HG02885 (cell line): ENCODE results near the gene NPM1.
"Not testable (repeated sequence)": the region's sequence is repeated elsewhere in the genome, so short reads cannot be mapped to it uniquely, and the experiment has no call there.

Experiments
- ATAC-seq: cut with Tn5 transposase; IDR thresholded peaks from one replicate; pipeline ENCODE4 v1.9.1; 2021; ENCODE audit warnings: mild to moderate bottlenecking; ENCODE audit not compliant: unreplicated experiment, poor library complexity

The NPM1 gene

GRCh38 chr5:171409164-171410136 is 21.8 kb downstream of the NPM1 start:
- ATAC-seq, result no peak

- ATAC-seq, result no peak
Measured at GRCh38 chr5:171410181-171410580, 22.5 kb downstream of the NPM1 start.

- no peak for ATAC-seq
Measured at GRCh38 chr5:171412186-171412585, 24.5 kb downstream of the NPM1 start.

DNA sequence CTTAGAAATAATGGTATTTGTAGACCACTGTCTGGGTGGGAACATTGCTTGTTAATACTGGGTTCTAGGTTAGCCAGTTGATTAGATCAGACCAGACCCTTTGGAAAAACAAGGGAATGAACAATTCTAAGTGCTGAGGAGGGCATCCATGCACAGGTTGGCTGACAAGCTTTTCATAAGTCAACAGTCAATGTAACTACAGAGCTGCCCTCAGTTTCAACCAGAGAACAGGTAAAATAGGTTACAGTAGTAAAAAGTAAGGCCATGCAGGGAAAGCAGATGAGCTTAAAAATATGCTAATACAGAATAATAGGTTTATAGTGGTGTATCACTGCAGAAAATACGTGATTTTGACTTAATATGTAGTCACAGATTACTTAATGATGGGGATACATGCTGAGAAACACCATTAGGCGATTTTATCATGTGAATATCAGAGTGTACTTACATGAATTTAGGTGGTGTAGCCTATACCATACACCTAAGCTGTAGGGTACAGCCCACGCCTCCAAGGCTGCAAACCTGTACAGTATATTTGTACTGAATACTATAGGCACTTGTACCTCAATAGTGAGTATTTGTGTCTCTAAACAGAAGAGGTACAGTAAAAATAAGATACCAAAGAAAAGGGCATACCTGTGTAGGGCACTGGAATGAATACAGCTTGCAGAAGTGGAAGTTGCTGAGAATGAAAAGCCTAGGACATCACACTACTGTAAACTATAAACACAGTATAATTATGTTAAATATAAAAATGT is 25.7 kb downstream of the NPM1 start:
- ATAC-seq, result no peak

- ATAC-seq, result not testable (repeated sequence)
Measured at GRCh38 chr5:171413993-171414392, 26.3 kb downstream of the NPM1 start.

DNA sequence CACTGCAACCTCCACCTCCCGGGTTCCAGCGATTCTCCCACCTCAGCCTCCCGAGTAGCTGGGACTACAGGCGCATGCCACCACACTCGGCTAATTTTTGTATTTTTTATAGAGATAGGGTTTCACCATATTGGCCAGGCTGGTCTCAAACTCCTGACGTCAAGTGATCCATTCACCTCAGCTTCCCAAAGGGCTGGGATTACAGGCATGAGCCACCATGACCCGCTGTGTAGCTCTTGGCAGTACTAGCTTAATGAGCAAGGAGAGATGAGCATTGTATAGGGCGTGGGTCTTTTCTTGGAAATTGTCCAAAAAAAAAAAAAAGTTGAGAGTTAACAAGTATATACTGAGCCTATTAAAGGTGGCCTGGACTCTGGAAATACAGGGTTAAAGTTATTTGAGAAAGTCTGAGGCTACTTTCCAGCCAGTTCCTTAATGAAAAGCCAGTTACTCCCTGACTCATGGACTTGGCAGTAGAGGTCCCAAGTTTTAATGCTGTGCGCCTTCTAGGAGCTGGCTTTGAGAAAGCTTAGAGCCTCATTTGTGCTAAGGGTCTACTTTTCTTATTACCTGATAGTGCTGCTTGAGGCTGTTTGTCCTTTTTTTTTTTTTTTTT is 27.6 kb downstream of the NPM1 start:
- ATAC-seq, result no peak

- ATAC-seq, result no peak
Measured at GRCh38 chr5:171416160-171417049, 28.8 kb downstream of the NPM1 start.

- peak; percentile 71 for ATAC-seq
Measured at GRCh38 chr5:171418316-171418981, 30.8 kb downstream of the NPM1 start.

GRCh38 chr5:171418982-171419687 is 31.5 kb downstream of the NPM1 start, which contains the start of gene FGF18:
FGF18 (plus strand) TSS chr5:171419647; CDS start chr5:171420200, 553 bp downstream.
- peak; percentile 57 for ATAC-seq

- peak; percentile 30 for ATAC-seq
Measured at GRCh38 chr5:171419688-171420430, 32.2 kb downstream of the NPM1 start.

DNA sequence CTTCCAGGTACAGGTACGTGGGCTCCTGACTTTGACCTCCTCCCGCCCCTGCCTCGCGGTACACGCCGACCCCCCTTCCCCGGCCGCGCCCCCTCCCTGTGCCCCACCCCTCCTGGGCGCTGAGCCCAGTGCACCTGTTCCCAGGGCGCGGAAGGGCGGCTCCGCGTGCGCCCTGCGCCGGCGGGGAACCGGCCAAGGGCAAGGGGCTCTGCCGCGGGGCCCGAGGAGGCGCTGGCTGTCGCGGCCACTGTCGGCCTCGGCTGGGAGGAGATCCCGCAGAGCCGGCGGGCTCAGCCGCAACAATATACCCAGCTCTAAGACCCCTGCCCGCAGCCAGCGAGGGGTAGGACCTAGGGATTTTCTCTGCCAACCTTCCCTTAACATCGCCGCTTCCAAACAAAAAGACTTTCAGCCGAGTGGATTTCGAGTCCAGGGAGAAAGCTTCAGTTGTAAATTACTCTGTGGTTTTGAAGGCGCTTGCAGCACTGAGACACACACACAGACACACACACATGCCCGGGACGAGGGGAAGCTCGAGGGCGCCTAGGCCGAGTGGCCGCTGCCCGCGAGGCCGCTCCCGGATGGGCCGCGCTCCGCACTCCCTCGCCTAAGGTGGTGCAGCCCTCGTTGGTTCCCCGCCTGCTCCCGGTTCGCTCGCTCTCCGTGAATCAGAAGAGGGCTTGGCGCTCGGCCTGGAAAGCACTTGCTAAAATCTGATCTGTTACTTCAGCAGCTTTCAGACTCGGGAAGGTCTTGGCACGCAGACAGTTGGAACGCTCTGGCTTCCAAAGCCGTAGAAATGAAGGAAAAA is 33.0 kb downstream of the NPM1 start:
- no peak for ATAC-seq

DNA sequence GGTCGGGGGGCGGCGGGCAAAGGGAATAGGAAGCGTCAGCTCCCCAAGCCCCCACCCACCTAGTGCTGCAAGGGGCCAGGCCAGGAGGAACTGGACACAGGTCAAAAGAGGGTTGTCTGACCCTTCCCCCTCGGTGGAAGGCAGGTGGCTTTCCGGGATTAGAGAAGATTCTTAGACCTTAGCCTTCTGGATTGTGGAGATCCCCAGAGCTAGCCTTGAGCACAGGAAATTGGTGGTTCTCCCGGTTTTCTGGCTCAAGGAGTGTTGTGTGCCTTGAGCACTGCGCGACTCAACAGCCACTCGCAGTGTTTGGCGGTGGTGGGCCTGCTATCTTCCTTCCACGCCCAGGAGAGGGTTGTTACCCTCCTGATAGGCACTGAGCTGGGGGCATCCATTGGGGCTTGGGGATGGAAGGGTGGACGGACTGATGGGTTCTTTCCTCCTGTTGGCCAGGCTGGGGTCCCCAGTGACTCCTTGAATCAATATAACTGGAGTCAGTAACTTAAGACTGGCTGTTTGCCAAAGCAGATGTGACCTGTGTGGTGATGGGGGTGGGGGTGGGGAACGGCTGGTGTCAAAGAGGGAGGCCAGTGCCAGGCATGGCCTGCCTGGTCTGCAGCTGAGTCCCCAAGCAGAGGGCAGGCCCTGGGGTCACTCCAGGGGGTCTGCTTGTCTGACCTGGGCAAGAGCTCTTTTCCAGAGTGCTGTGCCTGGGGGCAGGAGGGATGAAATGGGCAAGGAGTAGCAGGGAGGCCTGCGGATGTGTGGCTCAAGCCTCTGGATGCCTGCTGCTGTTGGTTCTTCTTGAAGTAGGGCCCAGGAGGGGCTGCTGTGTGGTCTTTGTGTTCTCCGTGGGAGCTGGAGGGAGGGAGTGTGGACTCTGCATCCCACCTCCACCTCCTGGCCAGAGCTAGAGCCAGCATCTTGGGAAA is 33.9 kb downstream of the NPM1 start:
- no peak for ATAC-seq

DNA sequence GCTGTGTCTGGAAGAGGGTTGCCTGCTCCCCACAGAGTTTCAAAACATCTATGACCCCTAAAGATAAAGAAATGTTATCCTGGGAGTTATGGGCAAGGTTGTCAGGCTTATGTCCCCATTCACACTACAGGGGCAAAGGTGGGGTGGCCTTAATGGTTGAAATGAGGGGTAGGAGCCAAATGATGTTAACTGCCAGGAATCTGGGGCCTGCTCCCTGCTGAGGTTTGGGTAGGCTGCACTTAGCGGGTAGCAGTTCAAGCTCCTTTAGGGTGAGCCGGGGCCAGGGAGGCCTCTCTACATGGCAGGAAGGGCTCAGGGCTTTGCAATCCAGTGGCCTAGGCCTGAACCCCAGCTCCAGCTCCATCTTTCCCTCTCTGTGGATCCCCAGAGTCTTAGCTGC is 34.8 kb downstream of the NPM1 start:
- ATAC-seq, result no peak

DNA sequence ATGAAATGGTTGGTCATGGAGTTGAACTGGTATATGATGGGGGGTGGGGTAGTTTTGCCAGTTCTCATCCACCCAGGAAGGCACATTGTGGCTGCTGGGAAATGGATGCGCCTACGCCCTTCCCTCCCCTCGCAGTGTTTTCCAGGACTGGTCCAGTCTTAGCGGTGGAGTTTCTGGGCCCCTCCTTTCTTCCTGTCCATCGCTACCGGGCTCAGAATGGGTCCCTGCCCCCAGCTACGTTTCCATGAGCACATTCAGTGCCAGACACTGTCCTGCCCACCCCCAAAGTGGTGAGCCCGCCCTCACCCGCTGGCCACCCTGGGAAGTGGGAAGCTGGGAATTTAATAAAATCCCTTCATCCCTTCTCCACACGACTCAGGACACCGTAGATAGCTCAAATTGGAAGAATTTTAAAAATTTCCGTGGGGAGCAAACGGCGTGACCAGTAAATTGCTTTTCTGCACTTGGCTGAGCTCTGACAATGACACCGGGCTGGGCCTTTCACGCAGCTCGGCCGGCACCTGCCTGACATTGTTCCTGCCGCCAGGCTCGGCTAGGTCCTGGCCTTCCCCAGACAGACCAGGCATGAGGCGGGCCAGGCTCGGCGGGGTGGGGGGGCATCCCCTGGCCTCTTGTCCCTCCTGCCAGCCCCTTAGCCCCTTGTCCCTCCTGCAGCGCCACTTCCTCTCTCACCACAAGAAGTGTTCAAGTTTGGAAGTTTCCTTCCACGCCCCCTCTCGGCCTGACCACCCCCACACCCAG is 35.4 kb downstream of the NPM1 start:
- ATAC-seq, result no peak

DNA sequence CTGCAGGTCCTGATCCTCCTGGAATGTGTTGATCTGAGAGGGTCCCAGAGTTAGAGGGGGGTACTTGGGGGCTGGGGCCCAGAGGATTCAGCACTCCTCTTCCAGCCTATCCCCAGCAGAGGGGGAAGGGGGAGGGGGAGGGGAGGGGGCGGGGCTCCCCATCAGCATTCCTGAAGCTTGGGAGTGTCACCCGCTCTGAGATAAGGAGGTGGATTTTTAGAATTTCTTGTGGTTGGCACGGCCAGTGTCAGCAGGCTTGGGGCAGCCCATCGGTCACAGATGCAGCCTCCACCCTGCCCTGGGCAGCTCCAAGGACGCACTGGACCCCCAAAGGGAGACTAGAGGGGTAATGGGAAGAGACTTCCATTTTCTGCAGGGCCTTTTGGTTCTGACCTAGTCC is 37.1 kb downstream of the NPM1 start:
- no peak for ATAC-seq
